NCI-H2107 treated with DMSO at 0.1 percent for 48 hours (cell line): ENCODE measurements around the gene RPL28.
"Not testable (repeated sequence)": the region's sequence is repeated elsewhere in the genome, so short reads cannot be mapped to it uniquely, and the experiment has no call there.

Source experiments
- DNase-seq: peaks from one replicate; lab custom pipeline; 2025; ENCODE audit not compliant: unreplicated experiment; lab: John Stamatoyannopoulos, UW

RPL28 gene

GRCh38 chr19:55391191-55391670 is 5.5 kb downstream of the RPL28 start:
- no peak for DNase-seq

- no peak for DNase-seq
Observed at GRCh38 chr19:55391702-55392615, 6.2 kb downstream of the RPL28 start.

GRCh38 chr19:55392820-55393761 is 7.4 kb downstream of the RPL28 start:
- DNase-seq = no peak

- no peak for DNase-seq
Observed at GRCh38 chr19:55398200-55398925, 12.6 kb downstream of the RPL28 start.

GRCh38 chr19:55400281-55401087 is 14.8 kb downstream of the RPL28 start:
- DNase-seq = no peak

- not testable (repeated sequence) for DNase-seq
Observed at GRCh38 chr19:55401390-55401789, 15.7 kb downstream of the RPL28 start.

GRCh38 chr19:55402509-55402908 is 16.8 kb downstream of the RPL28 start:
- DNase-seq = no peak

- DNase-seq = no peak
Observed at GRCh38 chr19:55405638-55406037, 19.9 kb downstream of the RPL28 start.

GRCh38 chr19:55406091-55406825 is 20.5 kb downstream of the RPL28 start:
- no peak for DNase-seq

GRCh38 chr19:55406826-55407549 is 21.3 kb downstream of the RPL28 start:
- no peak for DNase-seq

GRCh38 chr19:55407550-55407799 is 21.7 kb downstream of the RPL28 start, which contains the start of gene UBE2S:
TSS of gene UBE2S (minus strand) at chr19:55407788. CDS start at chr19:55407589, 199 bp downstream.
- not testable (repeated sequence) for DNase-seq

GRCh38 chr19:55407800-55408532 is 22.2 kb downstream of the RPL28 start:
- DNase-seq = peak; percentile 94

GRCh38 chr19:55408533-55408872 is 22.8 kb downstream of the RPL28 start:
- no peak for DNase-seq

- DNase-seq = not testable (repeated sequence)
Observed at GRCh38 chr19:55409179-55409578, 23.4 kb downstream of the RPL28 start.

- DNase-seq = no peak
Observed at GRCh38 chr19:55410168-55410567, 24.4 kb downstream of the RPL28 start.

GRCh38 chr19:55418185-55418584 is 32.5 kb downstream of the RPL28 start:
- DNase-seq = peak; percentile 18

- no peak for DNase-seq
Observed at GRCh38 chr19:55419103-55419502, 33.4 kb downstream of the RPL28 start.

GRCh38 chr19:55419624-55420236 is 34.0 kb downstream of the RPL28 start:
- no peak for DNase-seq
